Keratinocyte (primary cell): ENCODE results near the gene HGS.

Experiments
- CTCF ChIP-seq, 3 experiments: IDR thresholded peaks in 1 of 3; conservative IDR thresholded peaks in 1 of 3; optimal IDR thresholded peaks in 1 of 3; 2 replicates in 2 of 3; 3 replicates in 1 of 3; pipeline versions ENCODE3 to v1.5.1; 2011; ENCODE audit warnings: low read length in 3 of 3, mild to moderate bottlenecking in 3 of 3, moderate library complexity in 2 of 3, control low read depth in 1 of 3, inconsistent platforms in 1 of 3; ENCODE audit not compliant: insufficient read depth in 2 of 3; ENCODE audit errors: extremely low read depth in 1 of 3
- EZH2 ChIP-seq: IDR thresholded peaks from one replicate; pipeline ENCODE4 v1.6.1; 2012; ENCODE audit warnings: inconsistent platforms, mild to moderate bottlenecking, low read length, moderate library complexity

DNA sequence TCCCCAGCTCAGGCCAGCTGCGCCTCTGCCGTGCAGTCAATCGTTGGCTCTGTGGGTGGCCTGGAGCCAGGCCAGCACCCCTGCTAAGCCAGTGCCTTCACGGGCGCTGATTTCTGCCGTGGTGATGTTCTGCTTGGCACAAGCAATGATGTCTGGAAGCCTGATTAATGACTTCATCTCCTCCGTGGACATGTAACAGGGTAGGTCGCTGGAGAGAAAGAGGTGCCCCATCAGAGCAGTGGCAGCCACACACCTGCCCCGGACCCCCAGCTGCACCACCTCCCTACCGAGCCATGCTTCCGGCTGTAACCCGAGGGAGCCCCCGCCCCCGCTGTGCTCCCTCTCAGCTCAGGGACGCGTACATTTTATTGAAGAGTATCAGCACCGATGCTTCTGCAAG, 2.1 kb upstream of the HGS start:
- no peak for TF ChIP-seq CTCF (optimal IDR thresholded peaks at IDR 0.05 in 1 of 3, IDR thresholded peaks at IDR 0.05 in 1 of 3, conservative IDR thresholded peaks at IDR 0.05 in 1 of 3; ENCODE audit: extremely low read depth in 1 of 3, insufficient read depth in 2 of 3, low read length in 3 of 3)
- no peak for TF ChIP-seq EZH2
